Testis (tissue), 2 donors: Measurements from ENCODE around the gene TBC1D21.

ENCODE experiments used
- POLR2A ChIP-seq: fragments of 450-650 bp; IDR thresholded peaks from one replicate; pipeline ENCODE4 v1.6.1; 2017; ENCODE audit warnings: antibody characterized with exemption, mild to moderate bottlenecking, moderate library complexity
- TF ChIP-seq, protein P1 (sequence below), 3 experiments: fragments of 450-650 bp in 2 of 3; fragments of 200-600 bp in 1 of 3; sonication (generic) in 1 of 3; IDR thresholded peaks; one replicate each; pipeline ENCODE4 v1.5.1; 2016 to 2019; ENCODE audit warnings: antibody characterized with exemption in 3 of 3, mild to moderate bottlenecking in 2 of 3, moderate library complexity in 1 of 3

DNA sequence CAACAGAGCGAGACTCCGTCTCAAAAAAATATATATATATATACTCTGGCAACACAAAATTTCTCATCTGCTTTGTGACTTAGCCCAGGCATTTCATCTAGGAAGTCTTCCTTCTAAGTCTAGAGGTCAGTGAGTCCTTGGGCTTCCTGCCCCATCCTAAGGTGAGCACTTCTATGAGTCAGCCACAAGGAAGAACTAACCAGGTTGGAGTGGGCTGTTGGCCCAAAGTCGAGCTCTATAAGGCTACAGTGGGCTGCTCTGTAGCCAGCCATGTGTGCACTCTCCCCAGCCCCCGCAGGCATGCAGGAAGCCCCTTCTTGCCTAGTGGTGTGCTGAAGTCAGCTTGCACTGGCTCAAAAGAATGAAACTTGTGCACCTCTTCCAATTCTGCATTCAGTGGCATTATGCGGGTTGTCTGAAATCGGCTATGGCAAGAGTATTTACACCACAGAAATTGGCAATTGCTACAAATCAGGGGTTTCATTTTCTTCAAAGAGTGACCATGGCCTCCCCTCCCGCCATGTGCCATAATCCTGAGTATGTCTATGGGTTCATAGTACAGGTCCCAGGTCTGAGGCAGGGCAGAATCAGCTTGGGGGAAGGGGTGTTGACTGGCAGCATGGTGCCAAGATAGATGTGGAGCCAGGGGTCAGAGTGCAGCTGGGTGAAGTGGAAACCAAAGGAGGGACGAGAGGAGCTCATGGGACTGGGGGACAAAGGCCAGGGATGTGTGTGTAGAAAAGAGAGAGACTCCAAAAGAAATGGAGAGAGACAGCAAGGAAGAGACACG is 30.9 kb downstream of the TBC1D21 start:
- TF ChIP-seq POLR2A = no peak
- TF ChIP-seq, protein P1, sequence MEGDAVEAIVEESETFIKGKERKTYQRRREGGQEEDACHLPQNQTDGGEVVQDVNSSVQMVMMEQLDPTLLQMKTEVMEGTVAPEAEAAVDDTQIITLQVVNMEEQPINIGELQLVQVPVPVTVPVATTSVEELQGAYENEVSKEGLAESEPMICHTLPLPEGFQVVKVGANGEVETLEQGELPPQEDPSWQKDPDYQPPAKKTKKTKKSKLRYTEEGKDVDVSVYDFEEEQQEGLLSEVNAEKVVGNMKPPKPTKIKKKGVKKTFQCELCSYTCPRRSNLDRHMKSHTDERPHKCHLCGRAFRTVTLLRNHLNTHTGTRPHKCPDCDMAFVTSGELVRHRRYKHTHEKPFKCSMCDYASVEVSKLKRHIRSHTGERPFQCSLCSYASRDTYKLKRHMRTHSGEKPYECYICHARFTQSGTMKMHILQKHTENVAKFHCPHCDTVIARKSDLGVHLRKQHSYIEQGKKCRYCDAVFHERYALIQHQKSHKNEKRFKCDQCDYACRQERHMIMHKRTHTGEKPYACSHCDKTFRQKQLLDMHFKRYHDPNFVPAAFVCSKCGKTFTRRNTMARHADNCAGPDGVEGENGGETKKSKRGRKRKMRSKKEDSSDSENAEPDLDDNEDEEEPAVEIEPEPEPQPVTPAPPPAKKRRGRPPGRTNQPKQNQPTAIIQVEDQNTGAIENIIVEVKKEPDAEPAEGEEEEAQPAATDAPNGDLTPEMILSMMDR (IDR thresholded peaks at IDR 0.05) = no peak
